Stomach (tissue), 9 donors: ENCODE data around the gene CDH8. TPM values are rescaled to one million over a fixed set of nuclear protein-coding genes. Genes with fewer than 3 reads are reported as not detected.

Experiments
- DNase-seq, 2 donors: peaks; one replicate each; pipeline versions ENCODE4 v3.0.0 to v3.0.0-alpha.2; 2013 to 2019
- H3K27ac ChIP-seq, 5 donors: fragments of 200-600 bp in 4 of 5; sonication (generic) in 4 of 5; one replicate each; pipeline ENCODE4 v1.5.1; 2013 to 2019; ENCODE audit warnings: mild to moderate bottlenecking in 1 of 5, moderate library complexity in 1 of 5
- H3K27me3 ChIP-seq, 3 donors: fragments of 200-600 bp; sonication (generic); one replicate each; pipeline ENCODE4 v1.5.1; 2017 to 2019; ENCODE audit warnings: mixed run types in 1 of 3
- H3K36me3 ChIP-seq, 4 donors: fragments of 200-600 bp; sonication (generic); 1 replicate in 3 of 4; 2 replicates in 1 of 4; pipeline ENCODE4 v1.5.1; 2016 to 2019
- H3K4me1 ChIP-seq, 4 donors: fragments of 200-600 bp; sonication (generic); one replicate each; pipeline ENCODE4 v1.5.1; 2016 to 2019
- H3K4me3 ChIP-seq, 4 donors: fragments of 200-600 bp; sonication (generic) in 3 of 4; one replicate each; pipeline ENCODE4 v1.5.1; 2016 to 2019; ENCODE audit warnings: mild to moderate bottlenecking in 1 of 4
- H3K9me3 ChIP-seq, 4 donors: fragments of 200-600 bp; sonication (generic); one replicate each; pipeline ENCODE4 v1.5.1; 2016 to 2019
- EP300 ChIP-seq: sonication (generic); formaldehyde crosslinking; IDR thresholded peaks from one replicate; pipeline ENCODE4 v1.6.1; 2017; ENCODE audit warnings: antibody characterized with exemption
- POLR2A ChIP-seq, 4 donors: fragments of 450-650 bp; IDR thresholded peaks; one replicate each; pipeline ENCODE4 v1.6.1; 2016; ENCODE audit warnings: antibody characterized with exemption in 4 of 4, control low read depth in 2 of 4, mild to moderate bottlenecking in 1 of 4, moderate library complexity in 1 of 4
- POLR2AphosphoS5 ChIP-seq, 3 donors: sonication (generic); formaldehyde crosslinking; IDR thresholded peaks; one replicate each; pipeline ENCODE4 v1.6.1; 2016; ENCODE audit warnings: antibody characterized with exemption in 3 of 3
- WGBS, 5 donors: extraction: QIAGEN DNeasy Blood & Tissue Kit in 3 of 5; methylation state at CpG; one replicate each; pipeline versions ENCODE4 v1.1.5 to v1.1.7; 2013 to 2018; 5-methylcytosine and 5-hydroxymethylcytosine counted together
- intact Hi-C: fragments of 100-400 bp; cut with DNase I; formaldehyde crosslinking; loops from one replicate; pipeline ENCODE4 v1.15.1; 2023; ENCODE audit warnings: low total_unique reads
- polyA plus RNA-seq, 3 donors: library from polyadenylated mRNA; stranded (reverse); fragments of 200-250 nt; gene quantifications; one replicate each; pipeline ENCODE4 v1.2.3, GENCODE V29; 2013
- total RNA-seq, 5 donors: library from RNA; depleted of rRNA; stranded (reverse); fragments of >200 nt; gene quantifications; one replicate each; pipeline versions ENCODE4 v1.1.0 to v1.2.3, GENCODE V29; 2014 to 2016
- TF ChIP-seq, protein P1 (sequence below), 7 experiments: fragments of 450-650 bp in 4 of 7; fragments of 200-600 bp in 3 of 7; sonication (generic) in 3 of 7; IDR thresholded peaks; one replicate each; pipeline ENCODE4 v1.5.1; 2016 to 2019; ENCODE audit warnings: antibody characterized with exemption in 7 of 7, control low read depth in 2 of 7, mild to moderate bottlenecking in 1 of 7
- donor health status: healthy with polysubstance abuse.
- donor health status: Bipolar disorder and iron deficiency.
- donor health status: healthy.

The CDH8 gene
- total and polyA plus RNA-seq, 8 donors, result 0.13 to 6.4 TPM; not detected in 6

DNA sequence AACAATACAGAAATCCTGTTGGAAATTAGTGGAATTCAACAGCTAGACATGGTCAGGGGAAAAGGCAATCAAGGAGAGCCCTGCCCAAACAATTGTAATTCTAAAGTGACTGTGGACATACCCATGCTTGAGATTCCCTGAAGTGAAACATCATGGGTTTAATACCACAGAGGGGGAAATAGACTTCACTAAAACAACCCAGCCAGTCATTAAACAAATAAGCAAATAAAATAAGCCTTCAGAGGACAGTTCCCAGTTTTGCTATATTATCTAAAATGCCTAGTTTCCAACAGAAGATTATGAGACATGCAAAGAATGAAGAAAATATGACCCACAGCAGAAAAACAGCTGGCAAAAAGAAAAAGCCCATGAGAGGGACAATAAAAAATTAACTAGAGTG is 376.3 kb downstream of the CDH8 start:
- intact Hi-C loops, result no loop called here
- no peaks in the 10 kb centered on the region for H3K36me3 ChIP-seq

DNA sequence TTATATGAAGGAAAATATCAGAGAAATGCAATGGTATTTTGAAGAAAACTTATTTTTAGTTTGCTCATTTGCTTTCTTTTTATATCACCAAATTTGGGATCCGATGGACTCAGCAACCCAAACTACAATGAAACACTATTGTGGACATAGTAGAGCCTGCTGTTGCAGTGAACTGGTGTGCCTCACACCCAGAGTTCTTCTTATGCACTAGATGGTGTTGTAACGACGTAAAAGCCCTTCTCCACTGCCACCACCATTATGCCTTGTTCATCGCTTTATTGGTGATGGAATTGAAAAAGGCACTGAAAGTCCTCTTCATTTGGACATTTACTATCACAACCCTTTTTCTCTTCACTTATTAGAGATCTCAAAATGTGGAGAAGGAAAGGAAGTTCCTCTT is 381.3 kb downstream of the CDH8 start:
- H3K4me3 ChIP-seq, result no peak overlapping the region
- H3K9me3 ChIP-seq, result peaks cover 0 to 13% (median 4%) of the 10 kb centered on the region in 4 donors
- H3K36me3 ChIP-seq, result no peaks in the 10 kb centered on the region
- TF ChIP-seq EP300 (no peak), POLR2A (IDR thresholded peaks at IDR 0.05) (no peak), POLR2AphosphoS5 (IDR thresholded peaks at IDR 0.05) (no peak)
- TF ChIP-seq, protein P1, sequence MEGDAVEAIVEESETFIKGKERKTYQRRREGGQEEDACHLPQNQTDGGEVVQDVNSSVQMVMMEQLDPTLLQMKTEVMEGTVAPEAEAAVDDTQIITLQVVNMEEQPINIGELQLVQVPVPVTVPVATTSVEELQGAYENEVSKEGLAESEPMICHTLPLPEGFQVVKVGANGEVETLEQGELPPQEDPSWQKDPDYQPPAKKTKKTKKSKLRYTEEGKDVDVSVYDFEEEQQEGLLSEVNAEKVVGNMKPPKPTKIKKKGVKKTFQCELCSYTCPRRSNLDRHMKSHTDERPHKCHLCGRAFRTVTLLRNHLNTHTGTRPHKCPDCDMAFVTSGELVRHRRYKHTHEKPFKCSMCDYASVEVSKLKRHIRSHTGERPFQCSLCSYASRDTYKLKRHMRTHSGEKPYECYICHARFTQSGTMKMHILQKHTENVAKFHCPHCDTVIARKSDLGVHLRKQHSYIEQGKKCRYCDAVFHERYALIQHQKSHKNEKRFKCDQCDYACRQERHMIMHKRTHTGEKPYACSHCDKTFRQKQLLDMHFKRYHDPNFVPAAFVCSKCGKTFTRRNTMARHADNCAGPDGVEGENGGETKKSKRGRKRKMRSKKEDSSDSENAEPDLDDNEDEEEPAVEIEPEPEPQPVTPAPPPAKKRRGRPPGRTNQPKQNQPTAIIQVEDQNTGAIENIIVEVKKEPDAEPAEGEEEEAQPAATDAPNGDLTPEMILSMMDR (IDR thresholded peaks at IDR 0.05), result no peak
- H3K4me1 ChIP-seq, result no peaks in the 10 kb centered on the region
- H3K27me3 ChIP-seq, result no peaks in the 10 kb centered on the region
- no peak for DNase-seq
- H3K27ac ChIP-seq, result no peak overlapping the region
- intact Hi-C loops, result no loop called here
- WGBS, 5 donors, result 90 to 94% (median 92%) methylated on average over 4 of the region's 4 CpGs

More for the DNA sequence above, 376.3 kb downstream of the CDH8 start:
- peaks cover 0 to 9% (median 4%) of the 10 kb centered on the region in 4 donors for H3K9me3 ChIP-seq
- TF ChIP-seq POLR2A (IDR thresholded peaks at IDR 0.05) (no peak), POLR2AphosphoS5 (IDR thresholded peaks at IDR 0.05) (no peak), EP300 (no peak)
- TF ChIP-seq, protein P1 (IDR thresholded peaks at IDR 0.05), result no peak
- no peak for DNase-seq
- no peak overlapping the region for H3K4me3 ChIP-seq
- H3K4me1 ChIP-seq, result no peaks in the 10 kb centered on the region
- H3K27ac ChIP-seq, result no peak overlapping the region
- H3K27me3 ChIP-seq, result no peaks in the 10 kb centered on the region

DNA sequence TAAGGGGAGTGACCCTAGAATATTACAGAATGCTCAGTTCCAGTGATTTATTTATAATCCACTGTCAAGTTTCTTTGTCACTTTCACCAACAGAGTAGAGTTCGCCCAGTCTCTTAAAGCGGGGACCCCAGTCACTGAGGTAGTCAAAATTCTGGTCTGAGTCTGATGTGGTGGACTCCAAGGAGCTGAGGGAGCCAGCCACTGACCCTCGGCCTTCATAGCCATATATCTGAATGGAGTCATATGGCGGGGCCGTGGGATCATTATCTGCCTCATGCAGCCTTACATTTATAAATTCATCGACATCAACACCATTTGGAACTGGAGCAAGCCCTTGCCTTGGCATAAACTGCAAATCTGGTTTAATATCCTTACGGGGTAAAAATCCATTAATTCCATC is 382.7 kb downstream of the CDH8 start:
- H3K27me3 ChIP-seq, result no peaks in the 10 kb centered on the region
- no peaks in the 10 kb centered on the region for H3K36me3 ChIP-seq
- H3K4me1 ChIP-seq, result no peaks in the 10 kb centered on the region

DNA sequence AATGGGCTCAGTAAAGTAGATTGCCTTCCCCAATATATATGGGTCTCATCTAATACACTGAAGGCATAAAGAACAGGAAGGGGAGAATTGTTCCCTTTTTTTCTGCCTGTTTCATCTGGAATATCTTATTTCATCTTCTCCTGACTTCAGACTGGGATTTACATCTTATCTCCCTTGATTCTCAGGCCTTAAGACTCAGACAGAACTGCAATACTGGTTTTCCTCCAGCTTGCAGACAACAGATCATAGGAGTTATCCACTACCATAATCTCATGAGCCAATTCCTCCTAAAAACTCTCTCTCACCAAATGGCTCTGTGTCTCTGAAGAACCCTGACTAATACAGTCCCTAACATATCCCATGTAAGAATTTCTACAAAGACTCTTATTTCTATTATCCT is 390.7 kb downstream of the CDH8 start:
- Histone ChIP-seq H3K36me3 (no peaks in the 10 kb centered on the region), H3K4me1 (no peaks in the 10 kb centered on the region), H3K27me3 (no peaks in the 10 kb centered on the region), H3K9me3 (no peaks in the 10 kb centered on the region), H3K4me3 (no peak overlapping the region), H3K27ac (no peak overlapping the region)
- TF ChIP-seq EP300 (no peak), POLR2A (IDR thresholded peaks at IDR 0.05) (no peak), POLR2AphosphoS5 (IDR thresholded peaks at IDR 0.05) (no peak)
- TF ChIP-seq, protein P1 (IDR thresholded peaks at IDR 0.05), result no peak
- no peak for DNase-seq
- intact Hi-C loops, result no loop called here

More for the DNA sequence above, 382.7 kb downstream of the CDH8 start:
- TF ChIP-seq POLR2A (IDR thresholded peaks at IDR 0.05) (no peak), EP300 (no peak), POLR2AphosphoS5 (IDR thresholded peaks at IDR 0.05) (no peak)
- TF ChIP-seq, protein P1 (IDR thresholded peaks at IDR 0.05), result no peak
- peaks cover 0 to 13% (median 4%) of the 10 kb centered on the region in 4 donors for H3K9me3 ChIP-seq
- no peak overlapping the region for H3K27ac ChIP-seq
- no peak for DNase-seq
- intact Hi-C loops, result no loop called here
- H3K4me3 ChIP-seq, result no peak overlapping the region
- WGBS, 5 donors, result 75 to 86% (median 84%) methylated on average over 7 of the region's 7 CpGs
